CD8-positive, alpha-beta memory T cell (primary cell): ENCODE data around the gene POU1F1. TPM values are rescaled to one million over a fixed set of nuclear protein-coding genes. Genes with fewer than 3 reads are reported as not detected.

ENCODE experiments used
- CTCF ChIA-PET: fragments of 350-600 bp; sonication (Branson Sonifier 250); formaldehyde crosslinking; loops from one replicate; lab custom pipeline; 2021; ENCODE audit warnings: antibody characterized with exemption; lab: Charles Lee
- POLR2A ChIA-PET: fragments of 350-600 bp; sonication (Branson Sonifier 250); formaldehyde crosslinking; loops from one replicate; lab custom pipeline; 2021; ENCODE audit warnings: antibody characterized with exemption; lab: Charles Lee
- DNase-seq, 5 donors: peaks; one replicate each; pipeline versions ENCODE4 v3.0.0 to v3.0.0-alpha.2; 2020 to 2022; ENCODE audit warnings: mixed read lengths in 1 of 5
- H3K27ac ChIP-seq: one replicate; pipeline ENCODE4 v1.7.0; 2013; ENCODE audit warnings: low read depth, mild to moderate bottlenecking, low read length, moderate library complexity
- H3K27me3 ChIP-seq: 2 replicates; pipeline ENCODE4 v1.7.0; 2013; ENCODE audit warnings: low read length, mild to moderate bottlenecking; ENCODE audit not compliant: insufficient read depth, poor library complexity, severe bottlenecking
- H3K36me3 ChIP-seq: 2 replicates; pipeline ENCODE4 v1.7.0; 2013; ENCODE audit warnings: mild to moderate bottlenecking, low read length, moderate library complexity; ENCODE audit not compliant: insufficient read depth
- H3K4me1 ChIP-seq: 2 replicates; pipeline ENCODE4 v1.7.0; 2013; ENCODE audit warnings: mild to moderate bottlenecking, low read length, moderate library complexity; ENCODE audit not compliant: insufficient read depth
- H3K4me3 ChIP-seq: 2 replicates; pipeline ENCODE4 v1.7.0; 2013; ENCODE audit warnings: mild to moderate bottlenecking, low read length
- H3K9me3 ChIP-seq: 2 replicates; pipeline ENCODE4 v1.7.0; 2013; ENCODE audit warnings: mild to moderate bottlenecking, low read length
- H3K27ac Mint-ChIP-seq, 8 donors: one replicate each; pipeline ENCODE4 v1.8.0; 2020 to 2021; ENCODE audit warnings: mixed read lengths in 8 of 8, mild to moderate bottlenecking in 6 of 8, inconsistent platforms in 3 of 8, moderate library complexity in 3 of 8
- H3K27me3 Mint-ChIP-seq, 2 donors: one replicate each; pipeline ENCODE4 v1.8.0; 2020 to 2021; ENCODE audit warnings: mixed read lengths in 2 of 2, mild to moderate bottlenecking in 1 of 2, moderate library complexity in 1 of 2
- H3K36me3 Mint-ChIP-seq, 3 donors: one replicate each; pipeline ENCODE4 v1.8.0; 2020 to 2021; ENCODE audit warnings: mixed read lengths in 3 of 3, inconsistent platforms in 1 of 3, mild to moderate bottlenecking in 1 of 3
- H3K4me1 Mint-ChIP-seq, 3 donors: one replicate each; pipeline ENCODE4 v1.8.0; 2020 to 2021; ENCODE audit warnings: mixed read lengths in 3 of 3, inconsistent platforms in 1 of 3, mild to moderate bottlenecking in 1 of 3
- H3K4me3 Mint-ChIP-seq, 7 donors: one replicate each; pipeline ENCODE4 v1.8.0; 2020 to 2021; ENCODE audit warnings: mixed read lengths in 7 of 7, mild to moderate bottlenecking in 6 of 7, moderate library complexity in 4 of 7, inconsistent platforms in 2 of 7
- H3K9me3 Mint-ChIP-seq, 5 donors: one replicate each; pipeline ENCODE4 v1.8.0; 2020 to 2022; ENCODE audit warnings: mixed read lengths in 5 of 5, mild to moderate bottlenecking in 3 of 5, moderate library complexity in 2 of 5, inconsistent platforms in 1 of 5
- polyA plus RNA-seq: library from polyadenylated mRNA; unstranded; fragments of 300-500 nt; fragmentation: Illumina TruSeq; gene quantifications from one replicate; pipeline ENCODE4 v1.2.3, GENCODE V29; 2021
- total RNA-seq, 2 experiments: library from RNA; stranded (reverse); gene quantifications; one replicate each; pipeline ENCODE4 v1.2.3, GENCODE V29; 2021

POU1F1 gene
- total and polyA plus RNA-seq, 3 experiments from 2014 or later, result not detected

DNA sequence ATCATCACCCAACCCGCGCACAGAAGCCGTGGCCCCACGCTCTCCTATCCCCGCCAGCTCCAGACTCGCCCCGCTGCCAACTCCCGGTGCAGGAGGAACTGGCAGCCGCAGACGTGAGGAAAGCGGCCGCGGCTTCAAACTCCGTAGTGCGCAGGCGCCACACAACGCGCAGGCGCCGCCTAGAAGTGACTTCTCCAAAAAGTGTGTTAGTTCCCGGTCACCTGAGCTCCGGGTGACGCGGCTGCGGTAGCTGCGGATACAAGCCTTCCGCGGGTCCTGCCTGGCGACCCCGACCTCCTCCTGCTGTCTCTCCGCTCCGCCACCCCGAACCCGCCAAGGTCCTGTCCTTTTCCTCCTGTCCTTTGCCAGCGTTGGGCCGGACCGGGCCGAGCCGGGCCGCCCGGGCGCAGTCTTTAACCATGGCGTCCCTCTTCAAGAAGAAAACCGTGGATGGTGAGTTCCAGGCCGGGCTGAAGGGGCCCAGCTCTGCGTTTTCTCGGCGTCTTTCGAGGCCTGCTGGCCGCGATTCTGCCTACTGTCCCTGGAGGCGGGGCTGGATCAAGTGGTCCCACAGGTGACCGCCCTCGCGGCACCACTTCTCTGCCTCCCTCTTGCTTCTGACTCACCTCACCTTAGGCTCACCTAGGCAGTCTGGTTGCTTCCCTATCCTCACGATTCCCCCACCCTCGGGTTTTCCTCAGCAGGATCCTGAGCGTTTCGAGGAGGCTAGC lies 49.1 kb downstream of the POU1F1 start, which contains the start of gene CHMP2B:
TSS of gene CHMP2B (plus strand) at position 206 of the 731 bp plus-strand sequence. CDS start at position 420, 214 bp downstream.
- H3K27ac ChIP-seq, result peak within 1 kb of the TSS; percentile 89
- H3K9me3 ChIP-seq, result no peaks in the 10 kb centered on the region
- H3K4me1 ChIP-seq, result peaks cover 24% of the 10 kb centered on the region
- no peaks in the 10 kb centered on the region for H3K9me3 Mint-ChIP-seq
- ChIA-PET CTCF (interaction anchor here (0.6 kb wide), 1 partner anchor 26 kb away, joined by 4 read pairs; no protein-coding TSS in a partner anchor), POLR2A (interaction anchor here (1.7 to 2.1 kb wide), 2 partner anchors 831 to 922 kb away, joined by 7 to 10 read pairs; partner anchors contain the start of genes C3orf38, CGGBP1 and ZNF654)
- H3K27me3 ChIP-seq, result no peaks in the 10 kb centered on the region
- no peaks in the 10 kb centered on the region for H3K36me3 ChIP-seq
- peak within 1 kb of the TSS; percentile 93 to 99 (median 98) for H3K27ac Mint-ChIP-seq
- H3K27me3 Mint-ChIP-seq, result peaks cover 3 to 8% of the 10 kb centered on the region in 2 donors
- peak within 1 kb of the TSS; percentile 97 to 100 (median 99) for H3K4me3 Mint-ChIP-seq
- peaks cover 44 to 52% (median 47%) of the 10 kb centered on the region in 3 donors for H3K4me1 Mint-ChIP-seq
- H3K36me3 Mint-ChIP-seq, result peaks cover 0 to 17% (median 2%) of the 10 kb centered on the region in 3 donors
- H3K4me3 ChIP-seq, result peak within 1 kb of the TSS; percentile 96
- peak; percentile 86 to 94 (median 90) for DNase-seq

- H3K4me1 ChIP-seq, result peaks cover 24% of the 10 kb centered on the region
- no peak overlapping the region for H3K27ac ChIP-seq
- Mint-ChIP-seq H3K36me3 (peaks cover 0 to 15% (median 0%) of the 10 kb centered on the region in 3 donors), H3K4me1 (peaks cover 32 to 37% (median 34%) of the 10 kb centered on the region in 3 donors), H3K27ac (peak overlapping the region in 5 of 8 donors; percentile 1 to 66 (median 43)), H3K9me3 (no peaks in the 10 kb centered on the region), H3K4me3 (peak overlapping the region; percentile 5 to 99 (median 66)), H3K27me3 (peaks cover 3 to 18% of the 10 kb centered on the region in 2 donors)
- CTCF ChIA-PET, result interaction anchor here (0.8 kb wide), 1 partner anchor 34 kb away, joined by 4 read pairs; no protein-coding TSS in a partner anchor
- no peak for DNase-seq
- no peaks in the 10 kb centered on the region for H3K27me3 ChIP-seq
- no peaks in the 10 kb centered on the region for H3K9me3 ChIP-seq
- POLR2A ChIA-PET, result no interaction called here
- no peak overlapping the region for H3K4me3 ChIP-seq
- no peaks in the 10 kb centered on the region for H3K36me3 ChIP-seq
These were observed 50.7 kb downstream of the POU1F1 start for GRCh38 chr3:87225659-87226058.

- POLR2A ChIA-PET, result no interaction called here
- H3K9me3 Mint-ChIP-seq, result no peaks in the 10 kb centered on the region
These were observed 56.8 kb downstream of the POU1F1 start for GRCh38 chr3:87219611-87220010.

DNA sequence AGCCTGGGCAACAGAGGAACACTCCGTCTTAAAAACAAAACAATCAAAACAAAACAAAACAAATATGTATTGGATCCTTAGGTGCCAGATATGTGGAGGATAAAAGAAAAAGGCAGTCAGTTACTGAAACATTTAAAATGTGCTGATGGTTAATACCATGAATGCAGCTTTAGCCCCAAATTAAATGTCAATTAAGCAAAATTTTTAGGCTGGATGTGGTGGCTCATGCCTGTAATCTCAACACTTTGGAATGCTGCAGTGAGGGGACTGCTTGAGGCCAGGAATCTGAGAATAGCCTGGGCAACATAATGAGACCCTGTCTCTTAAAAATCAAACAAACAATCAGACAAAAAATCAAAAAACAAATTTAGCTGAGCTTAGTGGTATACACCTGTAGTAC lies 57.8 kb downstream of the POU1F1 start:
- H3K4me3 Mint-ChIP-seq, result no peak overlapping the region
- Histone ChIP-seq H3K27ac (no peak overlapping the region), H3K27me3 (no peaks in the 10 kb centered on the region), H3K9me3 (no peaks in the 10 kb centered on the region), H3K4me1 (no peaks in the 10 kb centered on the region), H3K4me3 (no peak overlapping the region), H3K36me3 (no peaks in the 10 kb centered on the region)
- ChIA-PET CTCF (no interaction called here), POLR2A (no interaction called here)
- no peak for DNase-seq
- no peak overlapping the region for H3K27ac Mint-ChIP-seq
- no peaks in the 10 kb centered on the region for H3K36me3 Mint-ChIP-seq
- no peaks in the 10 kb centered on the region for H3K9me3 Mint-ChIP-seq
- peaks cover 8 to 68% of the 10 kb centered on the region in 2 donors for H3K27me3 Mint-ChIP-seq
- H3K4me1 Mint-ChIP-seq, result no peaks in the 10 kb centered on the region

More at GRCh38 chr3:87219611-87220010, 56.8 kb downstream of the POU1F1 start:
- Mint-ChIP-seq H3K27me3 (peaks cover 8 to 62% of the 10 kb centered on the region in 2 donors), H3K4me3 (no peak overlapping the region), H3K4me1 (no peaks in the 10 kb centered on the region), H3K27ac (no peak overlapping the region), H3K36me3 (no peaks in the 10 kb centered on the region)
- no peaks in the 10 kb centered on the region for H3K9me3 ChIP-seq
- no peak for DNase-seq
- no peaks in the 10 kb centered on the region for H3K36me3 ChIP-seq
- H3K4me1 ChIP-seq, result no peaks in the 10 kb centered on the region
- no peak overlapping the region for H3K27ac ChIP-seq
- H3K27me3 ChIP-seq, result no peaks in the 10 kb centered on the region
- CTCF ChIA-PET, result no interaction called here
- H3K4me3 ChIP-seq, result no peak overlapping the region

Other genes starting within 250 kb of the POU1F1 start
- gene CHMP2B, start 49.3 kb downstream of the POU1F1 start, total RNA-seq, result 10 to 100 TPM; 31.2 to 33.9 TPM
- 55.6 TPM for gene CHMP2B, start 49.3 kb downstream of the POU1F1 start, polyA plus RNA-seq